Dermis microvascular lymphatic vessel endothelial cell (primary cell): ENCODE data around the gene NTM. TPM values are rescaled to one million over a fixed set of nuclear protein-coding genes. Genes with fewer than 3 reads are reported as not detected.

ENCODE experiments used
- DNase-seq, 2 donors: peaks; one replicate each; pipeline versions ENCODE4 v3.0.0 to v3.0.0-alpha.2; 2010; ENCODE audit warnings: low read depth in 2 of 2
- total RNA-seq: library from RNA; depleted of rRNA; stranded (reverse); fragments of >200 nt; gene quantifications from 2 replicates; pipeline ENCODE4 v1.2.1, GENCODE V29; 2014

Gene NTM
- total RNA-seq, 1 donor from 2014 or later, result under 0.01 TPM

DNA sequence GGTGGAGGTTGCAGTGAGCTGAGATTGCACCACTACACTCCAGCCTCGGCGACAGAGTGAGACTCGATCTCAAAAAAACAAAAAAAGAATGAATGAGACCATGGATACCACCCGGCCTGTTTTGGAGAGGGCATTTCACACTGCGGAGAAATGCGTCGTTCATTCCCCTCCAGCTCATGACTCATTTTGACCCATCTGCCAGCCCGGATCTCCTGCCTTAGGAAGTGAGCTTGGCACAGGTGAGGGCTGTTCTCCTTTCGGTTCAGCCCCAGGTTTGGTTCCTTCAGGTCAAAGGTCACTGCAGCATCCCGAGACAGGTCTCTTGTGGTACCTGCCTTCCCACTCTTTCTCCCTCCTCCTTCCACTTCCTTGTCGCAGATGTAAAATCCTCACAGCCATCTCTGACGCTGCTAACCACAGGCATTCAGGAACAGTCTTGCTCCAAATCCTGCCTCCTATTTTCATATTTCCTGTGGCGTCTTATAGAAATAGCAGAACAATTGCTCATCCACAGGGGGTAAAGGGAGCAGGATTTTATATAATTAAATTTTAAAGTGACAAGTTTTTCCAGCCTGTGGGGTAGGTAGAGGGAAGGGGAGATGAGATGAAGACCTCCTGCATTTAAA, 517.9 kb downstream of the NTM start:
- peak in 1 of 2 donors; percentile 12 for DNase-seq

DNA sequence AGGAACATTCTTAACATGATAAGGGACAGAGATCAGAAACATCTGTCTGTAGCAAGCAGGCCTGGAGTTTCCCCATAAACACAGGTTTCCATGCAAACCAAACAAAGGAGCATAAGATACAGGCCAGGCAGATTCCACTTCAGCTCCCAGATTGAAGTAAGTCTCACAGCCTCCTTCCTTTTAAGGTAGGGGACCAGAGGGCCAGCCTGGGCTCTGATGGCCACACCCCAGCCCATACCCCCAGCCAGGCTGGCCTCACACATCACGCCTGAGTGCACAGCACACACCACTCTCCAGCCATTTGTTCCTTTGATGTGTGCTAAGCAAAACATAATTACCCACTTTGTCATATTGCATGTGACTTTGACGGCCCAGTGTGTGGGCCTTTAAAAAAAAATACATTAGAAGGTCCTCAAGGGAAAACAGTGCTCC, 518.7 kb downstream of the NTM start:
- DNase-seq, result no peak

DNA sequence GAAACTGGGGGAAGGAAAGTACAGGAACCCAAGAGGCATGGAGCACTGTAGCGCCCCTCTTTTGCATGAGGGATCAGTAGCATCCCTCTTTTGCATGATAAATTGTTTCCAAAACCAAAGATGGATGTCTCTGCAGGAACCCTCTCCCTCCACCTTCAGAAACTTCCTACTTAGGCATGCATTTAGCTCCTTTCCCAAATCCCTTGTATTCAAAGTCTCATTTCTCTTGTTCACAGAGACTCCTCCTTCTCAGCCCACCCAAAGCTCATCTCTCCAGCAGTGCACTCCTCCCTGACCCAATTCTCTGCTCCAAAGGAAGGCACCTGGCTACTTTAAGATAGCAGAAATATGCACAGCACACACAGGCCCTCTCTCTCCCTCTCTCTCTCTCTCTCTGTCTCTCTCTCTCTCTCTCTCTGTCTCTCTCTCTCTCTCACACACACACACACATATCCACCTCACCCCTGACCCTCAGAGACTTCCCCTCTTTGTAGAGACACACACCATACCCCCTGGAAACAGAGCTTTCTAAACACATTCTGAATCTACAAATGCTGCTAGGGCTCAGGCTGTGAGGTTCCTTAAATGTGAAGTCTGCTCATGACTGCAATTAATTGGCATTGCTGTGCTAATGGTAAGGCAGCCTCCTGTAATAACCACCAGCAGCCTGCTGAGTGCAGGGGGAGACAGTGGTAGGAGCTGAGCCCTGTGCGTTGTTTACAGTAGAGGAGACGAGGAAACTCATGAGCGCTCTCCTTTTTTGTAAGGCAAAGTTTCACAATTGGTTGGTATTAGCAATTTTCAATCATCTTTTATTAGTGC, 519.6 kb downstream of the NTM start:
- DNase-seq, result no peak

DNA sequence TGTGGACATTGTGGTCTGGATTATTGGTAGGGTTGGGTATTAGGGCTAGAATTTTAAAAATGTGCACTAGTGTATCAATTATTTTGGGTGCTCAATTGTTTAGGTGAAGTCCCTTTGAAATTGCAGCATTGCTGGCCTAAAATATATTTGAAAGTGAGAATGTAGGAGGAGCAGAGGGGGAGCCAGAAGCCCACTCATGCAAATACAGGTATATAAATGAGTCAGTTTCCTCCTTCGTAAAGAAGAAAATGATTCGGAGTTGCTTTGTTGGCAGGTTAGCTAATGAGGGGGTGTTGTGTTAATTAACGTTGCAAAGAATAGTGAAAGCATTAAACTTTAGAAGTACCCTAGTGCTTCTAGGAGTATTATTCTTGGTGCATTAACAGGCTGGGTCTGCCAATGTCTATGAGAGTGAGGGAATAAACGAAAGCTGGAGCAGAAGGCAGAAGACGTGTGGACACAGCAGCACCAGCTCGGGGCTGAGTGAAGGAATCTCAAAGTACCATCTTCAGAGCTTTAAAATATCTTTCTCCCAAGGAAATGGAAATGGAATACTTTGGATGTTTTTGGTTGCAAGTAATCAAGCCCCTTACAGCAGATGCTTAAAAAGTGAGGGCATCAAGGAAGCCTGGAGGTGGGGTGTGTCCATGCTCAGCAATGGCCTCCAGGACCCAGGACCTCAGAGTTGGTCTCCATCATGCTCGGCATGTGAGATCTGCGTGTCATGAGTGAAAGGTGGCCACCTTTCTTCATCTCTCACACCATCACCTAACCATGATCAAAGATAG, 522.9 kb downstream of the NTM start:
- no peak for DNase-seq

DNA sequence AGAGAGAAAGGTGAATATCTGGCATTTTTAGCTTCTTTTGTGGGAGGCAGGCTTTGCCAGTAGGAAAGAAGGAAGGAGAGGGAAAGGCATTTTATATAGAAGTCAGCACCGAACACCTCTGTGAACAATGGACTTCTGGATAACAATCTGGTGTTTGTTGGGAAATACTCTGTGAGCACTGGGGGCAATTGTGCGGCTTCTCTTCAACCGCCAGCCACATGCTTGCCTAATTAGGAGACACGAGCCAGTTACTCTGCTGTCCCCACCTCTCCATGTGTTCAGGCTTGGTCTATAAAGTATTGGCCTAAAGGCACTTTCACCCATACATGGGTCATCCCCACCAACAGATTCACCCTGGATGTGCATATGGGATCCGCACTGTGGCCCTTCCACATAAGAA, 523.6 kb downstream of the NTM start:
- DNase-seq, result no peak

DNA sequence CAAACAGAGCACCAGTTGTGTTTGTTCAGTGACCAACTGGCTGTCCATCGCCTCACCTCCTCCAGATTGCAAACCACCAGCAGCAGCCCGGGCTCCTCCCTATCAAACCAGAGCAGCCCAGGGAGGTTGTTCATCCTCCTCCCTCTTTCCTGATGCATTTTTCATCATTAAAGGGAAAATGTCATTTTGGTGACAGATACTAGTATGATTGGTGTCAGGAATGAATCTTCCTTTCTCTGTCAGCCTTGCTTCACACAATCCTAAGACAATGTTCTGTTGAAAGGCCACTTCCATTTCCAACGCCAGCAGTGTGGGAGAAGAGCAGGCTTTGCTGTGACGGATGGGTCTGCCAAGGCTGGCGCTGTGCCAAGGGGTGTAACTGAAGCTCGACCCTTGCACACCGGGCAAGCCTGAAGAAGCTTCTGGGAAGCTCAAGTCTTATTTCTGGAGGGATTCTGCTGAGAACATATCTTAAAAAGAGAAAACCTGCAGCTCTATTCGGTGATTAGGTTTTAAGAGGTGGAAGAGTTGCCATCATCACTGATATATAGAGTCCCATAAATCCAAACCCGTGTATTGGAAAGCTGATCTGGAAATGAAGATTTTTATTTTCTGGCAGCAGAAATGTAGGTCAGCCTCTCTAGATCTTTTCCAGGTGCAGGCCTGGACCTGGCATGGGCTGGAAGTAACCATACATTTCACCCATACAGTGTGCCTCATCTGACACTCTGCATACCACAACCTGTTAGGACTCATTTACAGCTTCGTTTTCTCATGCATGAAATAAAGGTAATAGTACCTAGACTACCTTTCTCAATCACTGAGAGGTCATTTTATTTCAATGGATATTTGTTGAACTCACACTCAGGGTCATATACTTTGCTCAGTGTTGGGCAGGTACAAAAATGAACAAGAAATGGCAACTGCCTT, 524.5 kb downstream of the NTM start:
- no peak for DNase-seq

DNA sequence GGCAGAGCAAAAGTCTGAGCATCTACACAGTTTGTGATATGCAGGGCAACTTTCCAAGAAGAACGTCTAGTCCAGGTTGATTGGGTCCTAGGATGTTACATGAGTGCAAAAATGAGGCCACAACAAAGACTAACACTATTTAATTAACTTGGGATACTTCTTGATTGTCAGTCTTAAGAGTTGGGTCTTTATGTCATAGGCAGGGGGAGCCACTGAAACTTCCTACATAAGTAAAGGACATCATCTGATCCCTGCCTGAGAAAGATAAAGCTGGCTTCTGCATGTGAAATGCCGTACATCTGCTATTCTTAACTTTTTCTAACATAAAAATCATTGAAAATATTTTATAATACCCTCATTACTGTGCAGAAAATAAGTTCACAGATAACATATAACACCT, 525.5 kb downstream of the NTM start:
- no peak for DNase-seq

DNA sequence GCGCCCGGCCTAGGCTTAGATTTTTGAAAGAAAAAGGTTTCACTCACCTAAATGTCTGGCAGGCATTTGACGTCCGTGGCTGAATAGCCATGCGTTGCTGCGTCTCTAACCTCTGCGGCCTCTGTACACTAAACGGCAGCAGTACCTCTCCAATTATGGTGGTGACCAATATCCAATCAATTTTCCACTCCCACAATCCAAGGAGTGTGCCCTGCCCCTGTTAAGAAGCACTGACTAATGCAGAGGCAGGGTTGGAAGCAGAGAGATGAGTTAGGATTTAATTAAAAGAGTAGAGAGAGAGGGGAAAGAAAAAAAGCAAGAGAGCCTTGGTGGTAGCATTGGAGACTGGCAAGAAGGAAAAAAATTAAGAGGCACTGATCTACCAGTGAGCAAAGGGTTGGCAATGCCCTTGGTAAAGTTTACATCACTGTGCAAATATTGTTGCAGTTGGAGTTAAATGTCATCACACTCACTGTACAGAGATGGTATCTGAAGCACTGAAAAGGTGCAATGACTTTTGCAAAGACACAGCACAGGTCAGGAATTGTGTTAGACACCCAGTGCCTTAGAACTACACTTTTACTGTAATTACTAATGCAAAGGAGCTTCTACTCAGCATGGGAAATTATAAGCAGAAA, 526.7 kb downstream of the NTM start:
- DNase-seq, result no peak

DNA sequence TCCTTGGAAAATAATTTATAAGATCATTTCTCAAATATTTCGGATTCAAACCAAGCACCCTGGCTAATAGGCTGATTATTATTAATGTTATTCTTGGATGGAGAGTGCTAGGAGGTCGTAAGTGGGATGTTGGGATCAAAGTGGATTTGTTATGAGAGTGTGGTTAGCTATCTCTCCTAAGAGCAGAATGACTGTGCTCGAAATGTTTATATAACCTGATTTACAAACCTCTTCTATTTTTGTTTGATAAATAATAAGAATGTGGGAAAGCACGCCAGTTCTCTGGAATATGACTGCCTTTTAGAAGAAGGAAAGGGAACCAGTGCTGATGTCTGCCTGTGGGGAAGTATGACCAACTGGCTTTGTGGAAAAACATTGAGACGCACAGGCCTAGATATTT, 527.5 kb downstream of the NTM start:
- DNase-seq, result no peak

DNA sequence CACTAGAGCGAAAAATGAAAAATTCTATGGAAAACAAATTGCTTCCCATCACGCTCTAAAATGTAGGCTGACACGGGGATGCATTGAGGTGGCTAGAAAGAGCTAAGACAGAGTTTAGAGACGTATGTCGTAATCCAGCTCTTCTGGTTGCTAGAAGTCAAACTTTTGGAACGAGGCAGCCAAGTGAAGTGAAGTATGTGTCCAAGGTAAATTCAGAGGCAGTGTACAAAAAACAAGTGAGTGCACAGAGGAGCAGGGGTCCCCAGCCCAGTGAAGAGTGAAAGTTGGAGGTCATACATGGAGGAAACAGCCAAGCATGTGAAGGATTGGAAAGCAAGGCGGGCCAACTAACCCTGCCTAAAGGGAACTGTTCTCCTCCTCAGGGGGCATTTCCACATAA, 528.5 kb downstream of the NTM start:
- no peak for DNase-seq

DNA sequence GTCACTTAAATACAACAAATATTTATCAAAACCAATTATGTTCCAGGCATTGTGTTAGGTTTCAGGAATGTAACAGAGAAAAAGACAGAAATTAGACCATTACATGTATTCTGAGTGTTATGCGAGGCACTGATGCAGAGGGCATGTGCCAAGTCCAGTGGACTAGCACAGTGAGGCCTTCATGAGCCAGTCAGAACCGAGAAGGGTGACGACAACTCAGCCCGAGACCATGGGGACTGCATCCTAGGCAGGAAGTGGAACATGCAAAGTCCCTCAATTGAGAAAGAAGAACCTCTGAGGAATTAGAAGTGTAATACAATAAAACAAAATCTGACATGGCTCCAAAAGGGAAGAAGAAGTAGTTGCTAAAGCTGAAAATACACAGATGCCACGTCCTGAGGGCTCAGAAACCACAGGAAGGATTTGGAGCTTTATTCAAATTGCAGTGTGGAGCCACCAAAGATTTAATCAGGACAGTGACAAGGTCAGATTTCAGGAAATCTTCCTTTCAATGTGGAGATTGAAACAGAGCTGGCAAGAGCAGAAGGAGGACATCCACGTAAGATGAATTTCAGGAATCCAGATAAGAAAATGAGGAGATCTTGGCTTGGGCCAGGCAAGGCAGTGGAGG, 529.6 kb downstream of the NTM start:
- DNase-seq, result no peak

DNA sequence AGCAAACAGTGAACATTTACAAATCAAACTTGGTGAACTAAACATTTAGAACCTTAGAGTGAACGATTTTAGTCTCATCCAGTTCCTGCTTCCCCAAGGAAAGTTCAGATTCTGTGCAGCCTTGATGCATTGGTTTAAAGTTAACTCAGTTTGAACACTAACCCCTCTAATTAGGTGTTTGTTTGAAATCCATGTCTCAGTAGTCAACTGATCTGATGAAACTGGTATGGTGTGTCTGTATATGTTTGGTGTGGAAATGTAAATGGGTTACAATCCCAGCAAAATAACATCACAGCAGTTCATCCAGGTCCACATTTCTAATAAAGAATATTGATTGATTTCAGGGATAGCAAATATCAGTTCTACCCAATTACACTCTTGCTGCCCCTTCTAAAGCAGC, 532.0 kb downstream of the NTM start:
- no peak for DNase-seq

DNA sequence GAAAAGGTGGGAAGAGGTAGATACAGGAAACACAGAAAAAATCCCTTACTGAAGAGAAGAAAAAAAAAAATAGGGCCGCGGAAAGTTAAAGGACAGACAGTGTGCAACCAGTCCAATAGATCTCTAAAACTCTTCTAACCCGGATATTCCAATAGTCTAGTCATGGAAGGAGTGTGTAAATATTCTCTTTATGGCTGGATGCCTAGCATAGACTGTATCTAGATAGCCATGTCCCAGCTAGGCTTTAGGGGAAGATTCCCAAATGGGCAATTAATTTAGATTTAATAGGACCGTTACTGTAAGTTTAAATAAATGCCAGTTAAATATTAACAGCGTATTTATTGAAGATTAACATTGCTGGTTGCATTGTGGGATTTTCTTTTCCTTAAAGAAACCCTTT, 532.7 kb downstream of the NTM start:
- no peak for DNase-seq

DNA sequence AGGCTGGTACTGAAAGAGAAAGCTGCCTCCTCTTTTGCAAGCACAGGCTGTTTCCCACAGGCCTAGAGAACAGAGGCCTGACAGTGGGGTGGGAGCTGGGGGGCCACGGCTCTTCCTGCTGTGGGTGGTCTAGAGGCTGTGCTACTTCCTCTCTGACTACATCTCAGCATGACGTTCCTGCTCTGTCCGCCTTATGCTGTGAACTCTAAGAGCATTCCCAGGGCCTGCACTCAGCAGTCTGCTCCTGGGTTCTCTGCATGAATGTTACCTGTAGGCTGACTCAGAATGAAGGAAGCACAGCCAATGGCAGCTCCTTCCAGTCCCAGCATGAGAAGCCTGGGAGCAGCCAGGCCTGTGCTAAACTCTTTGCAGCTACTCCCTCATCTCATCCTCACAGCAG, 534.3 kb downstream of the NTM start:
- DNase-seq, result no peak

DNA sequence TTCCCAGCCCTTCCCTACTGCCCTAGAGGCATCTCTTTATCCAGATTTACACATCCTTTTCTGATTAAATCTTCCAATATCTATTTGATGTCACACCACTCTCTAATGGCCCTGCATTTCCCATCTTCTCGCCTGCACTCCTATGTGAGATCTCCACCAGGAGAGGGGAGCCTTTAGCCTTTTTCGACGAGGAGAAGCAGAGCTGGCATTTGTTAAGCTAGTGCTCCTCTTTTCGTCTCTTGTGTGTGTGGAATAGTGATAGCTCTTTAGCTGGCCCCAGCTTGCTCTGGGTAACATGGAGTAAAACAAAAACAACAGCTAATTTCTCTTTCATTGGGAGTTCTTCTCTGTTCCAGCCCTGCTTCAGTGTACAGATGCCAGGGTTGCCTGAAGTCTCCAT, 536.5 kb downstream of the NTM start:
- DNase-seq, result no peak

DNA sequence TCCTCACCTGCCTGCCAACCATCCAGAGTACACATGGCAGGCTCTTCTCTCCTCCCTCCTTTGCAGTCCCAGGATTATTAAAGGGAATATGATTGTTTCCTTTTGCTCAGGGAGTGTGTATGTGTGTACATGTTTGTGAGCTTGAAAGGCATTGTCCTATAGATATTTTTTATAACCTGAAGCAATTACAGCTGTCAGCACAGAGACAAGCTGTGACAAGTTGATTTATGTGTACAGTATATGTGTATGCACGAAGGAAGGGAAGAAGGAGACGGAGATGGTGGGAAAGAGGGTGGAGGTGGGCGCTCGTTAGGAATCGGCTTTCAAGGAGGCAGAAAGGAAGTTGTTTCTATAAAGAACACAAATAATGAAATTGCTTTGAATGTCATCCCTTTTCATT, 537.0 kb downstream of the NTM start:
- DNase-seq, result no peak

DNA sequence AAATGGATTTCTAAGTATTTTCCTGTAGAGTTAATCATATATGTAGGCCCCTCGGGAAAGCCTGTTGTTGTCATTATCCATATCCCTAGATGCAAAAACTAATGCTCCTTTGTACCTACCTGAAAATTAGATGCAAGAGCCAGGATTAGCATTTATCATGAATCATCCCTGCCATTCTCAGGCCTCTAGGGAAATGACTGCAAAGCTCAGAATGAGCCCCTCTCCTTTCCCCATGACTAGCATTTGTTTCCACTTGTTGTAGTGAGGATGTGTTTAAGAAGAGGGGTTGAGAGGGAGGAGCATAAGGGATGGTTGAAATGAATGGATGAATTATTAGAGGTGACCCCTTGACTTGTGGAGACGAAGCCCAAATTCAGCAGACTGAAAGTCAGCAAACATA, 537.9 kb downstream of the NTM start:
- DNase-seq, result no peak

DNA sequence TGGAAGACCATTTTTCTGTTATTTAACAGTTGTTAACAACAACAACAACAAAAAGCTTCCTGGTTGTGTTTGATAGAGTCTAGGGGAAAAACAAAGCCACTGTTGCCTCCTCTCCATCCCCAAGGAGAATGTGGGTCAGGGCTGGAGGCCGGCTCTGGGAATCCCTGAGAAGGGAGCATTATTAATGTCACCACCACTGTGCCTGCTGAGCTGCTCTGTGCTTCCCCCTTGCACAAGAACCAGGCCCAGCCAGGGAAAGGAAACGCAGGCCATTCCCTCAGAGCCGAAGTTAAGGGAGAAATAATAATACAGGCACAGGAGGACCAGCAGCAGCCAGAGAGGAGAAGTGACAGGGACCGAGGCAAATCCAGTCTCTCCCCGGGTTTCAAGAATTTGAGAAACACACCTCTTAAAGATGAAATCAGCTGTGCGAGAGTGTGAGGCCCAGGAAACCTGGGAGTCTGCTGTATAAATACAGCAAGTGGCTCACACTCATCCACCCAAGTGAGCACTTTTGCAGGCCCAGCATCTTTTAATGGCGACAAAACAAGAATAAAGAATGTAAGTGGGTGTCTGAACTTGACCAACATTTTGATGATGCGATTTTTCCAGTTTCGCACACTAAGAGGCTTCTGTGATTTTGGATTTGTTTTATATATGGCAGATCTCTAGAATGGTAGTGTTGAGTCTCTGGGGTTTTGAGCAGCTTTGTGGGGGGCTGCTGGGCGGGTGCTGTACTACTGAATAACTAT, 539.2 kb downstream of the NTM start:
- DNase-seq, result no peak

DNA sequence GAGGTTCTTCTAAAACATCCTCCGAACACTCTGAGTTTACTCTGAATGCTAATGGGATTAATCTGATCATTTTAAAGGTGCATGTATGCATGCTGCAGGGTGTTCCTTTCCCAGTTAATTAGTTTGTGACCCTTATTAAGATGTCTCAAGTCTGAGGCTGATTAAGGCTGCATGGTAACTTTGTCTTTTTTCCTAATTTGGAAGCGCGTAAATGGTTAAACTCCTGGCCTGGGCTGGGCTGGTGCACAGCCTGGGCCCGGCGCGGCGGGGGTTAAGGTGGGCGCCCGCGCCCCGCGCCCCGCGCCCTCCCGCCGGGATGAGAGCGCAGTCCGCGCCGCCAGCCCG, 539.7 kb downstream of the NTM start:
- DNase-seq, result no peak
